Lower lobe of right lung (tissue), 2 donors: Measurements from ENCODE around the gene COL23A1. TPM values are rescaled to one million over a fixed set of nuclear protein-coding genes. Genes with fewer than 3 reads are reported as not detected.
"Not testable (repeated sequence)": the region's sequence is repeated elsewhere in the genome, so short reads cannot be mapped to it uniquely, and the experiment has no call there.

Source experiments
- ATAC-seq, 2 donors: fragments of 200-7000 bp; cut with Tn5 transposase; one replicate each; pipeline ENCODE4 v1.9.1; 2020 to 2022; ENCODE audit warnings: mild to moderate bottlenecking in 2 of 2, moderate library complexity in 2 of 2
- DNase-seq: peaks from one replicate; pipeline ENCODE4 v3.0.0-alpha.2; 2020
- H3K27ac ChIP-seq: fragments of 200-600 bp; one replicate; pipeline ENCODE4 v1.8.0; 2022
- H3K27me3 ChIP-seq: fragments of 200-600 bp; one replicate; pipeline ENCODE4 v1.8.0; 2022; ENCODE audit warnings: low read depth
- H3K36me3 ChIP-seq: fragments of 200-600 bp; one replicate; pipeline ENCODE4 v1.8.0; 2022; ENCODE audit warnings: mild to moderate bottlenecking
- H3K4me1 ChIP-seq: fragments of 200-600 bp; one replicate; pipeline ENCODE4 v1.8.0; 2022
- H3K4me3 ChIP-seq: fragments of 200-600 bp; one replicate; pipeline ENCODE4 v1.8.0; 2022; ENCODE audit warnings: mild to moderate bottlenecking
- H3K9me3 ChIP-seq: fragments of 200-600 bp; one replicate; pipeline ENCODE4 v1.8.0; 2022
- CTCF ChIP-seq: fragments of 200-600 bp; IDR thresholded peaks from one replicate; pipeline ENCODE4 v1.8.0; 2022; ENCODE audit warnings: antibody characterized with exemption, mild to moderate bottlenecking
- intact Hi-C: fragments of 100-400 bp; cut with DNase I; formaldehyde crosslinking; loops from one replicate; pipeline ENCODE4 v1.11.0; 2022
- total RNA-seq: library from RNA; stranded (reverse); fragmentation: NEBNext Ultra II Directional; extraction: Animal tissue kit (Norgen Biotek cat#: 25700); gene quantifications from one replicate; pipeline ENCODE4 v1.2.1, GENCODE V29; 2021
- donor health status: DM: no; HTN: yes; CAD: no; lungs with severe emphysema.

The COL23A1 gene
- total RNA-seq, 1 donor from 2014 or later = 1.2 TPM

GRCh38 chr5:178232920-178233429 is 357.2 kb downstream of the COL23A1 start:
- TF ChIP-seq CTCF = no peak
- intact Hi-C loops = no loop called here
- H3K4me1 ChIP-seq = peaks cover 70% of the 10 kb centered on the region
- peak overlapping the region; percentile 98 for H3K27ac ChIP-seq
- no peaks in the 10 kb centered on the region for H3K27me3 ChIP-seq
- H3K9me3 ChIP-seq = no peaks in the 10 kb centered on the region
- ATAC-seq = no peak
- peak overlapping the region; percentile 97 for H3K4me3 ChIP-seq
- DNase-seq = peak; percentile 36
- H3K36me3 ChIP-seq = peaks cover 32% of the 10 kb centered on the region

- DNase-seq (peak; percentile 87), ATAC-seq (peak; percentile 85 to 91)
- no peaks in the 10 kb centered on the region for H3K27me3 ChIP-seq
- peak within 1 kb of the TSS; percentile 97 for H3K4me3 ChIP-seq
- peaks cover 39% of the 10 kb centered on the region for H3K36me3 ChIP-seq
- H3K4me1 ChIP-seq = peaks cover 64% of the 10 kb centered on the region
- H3K9me3 ChIP-seq = no peaks in the 10 kb centered on the region
- peak within 1 kb of the TSS; percentile 98 for H3K27ac ChIP-seq
- intact Hi-C loops = no loop called here
- no peak for TF ChIP-seq CTCF
Observed at GRCh38 chr5:178232124-178232919, 357.9 kb downstream of the COL23A1 start, which contains the start of gene PHYKPL. TSS of gene PHYKPL (minus strand) at chr5:178232802. CDS start at chr5:178232550, 252 bp downstream.

DNA sequence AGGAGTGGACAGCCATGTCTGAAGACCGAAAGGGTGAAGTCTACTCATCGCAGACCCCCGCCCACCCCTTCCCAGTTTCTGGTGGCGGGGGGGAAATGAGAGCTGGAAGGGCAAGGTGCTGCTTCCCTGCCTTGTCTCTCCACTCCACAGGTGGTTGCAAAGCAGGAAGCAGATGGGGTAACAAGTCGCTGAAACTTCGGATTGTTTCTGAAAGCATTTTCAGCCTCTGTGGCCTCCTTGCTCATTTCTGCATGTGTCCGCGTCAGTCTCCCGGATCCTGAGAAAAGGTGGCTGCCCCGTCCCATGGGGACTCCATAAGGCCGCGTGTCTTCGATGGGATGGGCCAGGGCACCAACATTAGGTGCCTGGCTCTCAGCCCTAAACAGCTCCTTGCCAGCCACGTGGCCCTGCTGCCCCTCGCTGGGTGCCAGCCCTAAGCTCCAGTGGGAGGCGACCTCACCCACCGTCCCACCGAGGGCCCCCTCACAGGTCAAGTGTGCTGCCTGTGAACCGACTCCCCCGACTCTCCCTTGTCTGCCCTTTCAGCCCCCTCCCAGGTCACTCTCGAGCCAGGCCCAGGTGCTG is 358.6 kb downstream of the COL23A1 start:
- Histone ChIP-seq H3K36me3 (peaks cover 43% of the 10 kb centered on the region), H3K27me3 (no peaks in the 10 kb centered on the region), H3K4me3 (peak overlapping the region; percentile 97), H3K4me1 (peaks cover 57% of the 10 kb centered on the region), H3K27ac (peak overlapping the region; percentile 98), H3K9me3 (no peaks in the 10 kb centered on the region)
- intact Hi-C loops = no loop called here
- peak; percentile 28 for DNase-seq
- ATAC-seq = peak; percentile 1
- no peak for TF ChIP-seq CTCF

DNA sequence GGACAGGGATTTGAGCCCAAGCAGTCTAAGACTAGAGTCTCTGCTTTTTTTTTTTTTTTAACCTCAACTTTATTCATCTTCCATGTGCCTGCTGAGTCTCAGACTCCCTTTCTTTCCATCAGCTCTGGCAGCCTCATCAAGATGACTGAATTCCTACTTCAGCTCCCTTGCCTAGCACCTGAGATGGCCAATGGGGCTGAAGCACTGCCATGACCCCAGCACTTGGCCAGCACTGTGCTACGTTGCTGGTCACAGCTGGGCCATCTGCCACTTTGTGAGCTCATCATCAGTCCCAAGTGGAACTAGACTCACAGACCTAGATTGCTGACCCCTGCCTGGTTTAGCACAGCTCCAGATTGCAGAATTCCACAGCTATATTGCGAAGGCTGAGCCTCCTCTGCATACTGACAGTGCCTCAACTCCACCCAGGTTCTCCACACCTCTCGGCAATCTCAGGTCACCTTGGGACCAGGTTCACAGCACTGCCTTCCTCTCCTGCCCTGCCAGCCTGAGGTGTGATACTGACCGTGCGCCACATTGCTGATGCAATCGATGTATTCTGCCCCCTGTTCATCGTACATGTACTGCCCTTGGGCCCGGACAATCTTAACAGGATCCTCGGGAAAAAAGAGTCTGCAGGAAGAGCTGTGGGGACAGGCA is 359.2 kb downstream of the COL23A1 start:
- Histone ChIP-seq H3K4me3 (peak overlapping the region; percentile 97), H3K9me3 (no peaks in the 10 kb centered on the region), H3K4me1 (peaks cover 51% of the 10 kb centered on the region), H3K36me3 (peaks cover 49% of the 10 kb centered on the region), H3K27ac (peak overlapping the region; percentile 98), H3K27me3 (no peaks in the 10 kb centered on the region)
- no peak for ATAC-seq
- peak; percentile 19 for DNase-seq
- intact Hi-C loops = no loop called here
- no peak for TF ChIP-seq CTCF

DNA sequence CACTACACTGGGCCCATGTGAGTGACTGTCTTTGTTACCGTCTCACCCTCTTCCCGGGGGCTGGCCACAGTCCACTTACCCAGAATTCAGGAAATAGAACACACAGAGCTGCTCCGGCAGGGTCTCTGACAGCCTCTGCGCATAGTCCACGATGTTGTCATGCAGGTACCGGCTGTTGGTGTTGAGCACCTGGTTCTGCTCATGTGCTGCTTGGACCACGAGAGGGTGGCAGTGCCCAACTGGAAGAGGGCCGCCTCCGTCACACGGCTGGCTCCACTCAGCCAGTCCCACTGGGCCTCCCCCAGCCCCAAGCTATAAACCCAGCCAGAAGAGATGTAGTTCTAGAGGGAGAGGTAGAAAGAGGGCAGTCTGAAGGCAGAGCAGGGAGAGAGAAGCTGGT is 360.3 kb downstream of the COL23A1 start:
- DNase-seq (peak; percentile 35), ATAC-seq (no peak)
- peaks cover 39% of the 10 kb centered on the region for H3K4me1 ChIP-seq
- TF ChIP-seq CTCF = no peak
- no peaks in the 10 kb centered on the region for H3K9me3 ChIP-seq
- no peak overlapping the region for H3K27ac ChIP-seq
- H3K4me3 ChIP-seq = no peak overlapping the region
- peaks cover 60% of the 10 kb centered on the region for H3K36me3 ChIP-seq
- intact Hi-C loops = no loop called here
- no peaks in the 10 kb centered on the region for H3K27me3 ChIP-seq

DNA sequence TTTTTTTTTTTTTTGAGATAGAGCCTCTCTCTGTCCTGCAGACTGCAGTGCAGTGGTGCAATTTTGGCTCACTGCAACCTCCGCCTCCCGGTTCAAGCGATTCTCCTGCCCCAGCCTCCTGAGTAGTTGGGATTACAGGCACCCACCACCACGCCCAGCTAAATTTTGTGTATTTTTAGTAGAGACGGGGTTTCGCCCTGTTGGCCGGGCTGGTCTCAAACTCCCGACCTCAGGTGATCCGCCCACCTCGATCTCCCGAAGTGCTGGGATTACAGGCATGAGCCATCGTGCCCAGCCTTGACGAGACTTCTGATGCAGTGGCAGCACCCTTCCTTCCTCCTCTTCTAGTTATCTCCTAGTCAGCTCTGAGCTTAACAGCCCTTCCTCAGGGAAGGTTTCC is 361.1 kb downstream of the COL23A1 start:
- peaks cover 32% of the 10 kb centered on the region for H3K4me1 ChIP-seq
- H3K9me3 ChIP-seq, H3K4me3 ChIP-seq, H3K27ac ChIP-seq, ATAC-seq, H3K27me3 ChIP-seq, intact Hi-C loops: not testable (repeated sequence)
- peak; percentile 10 for DNase-seq
- H3K36me3 ChIP-seq = peaks cover 66% of the 10 kb centered on the region
